GM21825 (cell line): ENCODE data around the gene BOLA3.
"Not testable (repeated sequence)": the region's sequence is repeated elsewhere in the genome, so short reads cannot be mapped to it uniquely, and the experiment has no call there.

Experiments used
- ATAC-seq: cut with Tn5 transposase; IDR thresholded peaks from one replicate; pipeline ENCODE4 v1.9.1; 2021; ENCODE audit warnings: mild to moderate bottlenecking, moderate library complexity; ENCODE audit not compliant: unreplicated experiment

The BOLA3 gene

GRCh38 chr2:74105413-74105812, 42.3 kb downstream of the BOLA3 start:
- no peak for ATAC-seq

- no peak for ATAC-seq
Observed at GRCh38 chr2:74104839-74105238, 42.9 kb downstream of the BOLA3 start.

GRCh38 chr2:74103763-74104162, 43.9 kb downstream of the BOLA3 start:
- no peak for ATAC-seq

GRCh38 chr2:74102516-74102915, 45.2 kb downstream of the BOLA3 start:
- no peak for ATAC-seq

DNA sequence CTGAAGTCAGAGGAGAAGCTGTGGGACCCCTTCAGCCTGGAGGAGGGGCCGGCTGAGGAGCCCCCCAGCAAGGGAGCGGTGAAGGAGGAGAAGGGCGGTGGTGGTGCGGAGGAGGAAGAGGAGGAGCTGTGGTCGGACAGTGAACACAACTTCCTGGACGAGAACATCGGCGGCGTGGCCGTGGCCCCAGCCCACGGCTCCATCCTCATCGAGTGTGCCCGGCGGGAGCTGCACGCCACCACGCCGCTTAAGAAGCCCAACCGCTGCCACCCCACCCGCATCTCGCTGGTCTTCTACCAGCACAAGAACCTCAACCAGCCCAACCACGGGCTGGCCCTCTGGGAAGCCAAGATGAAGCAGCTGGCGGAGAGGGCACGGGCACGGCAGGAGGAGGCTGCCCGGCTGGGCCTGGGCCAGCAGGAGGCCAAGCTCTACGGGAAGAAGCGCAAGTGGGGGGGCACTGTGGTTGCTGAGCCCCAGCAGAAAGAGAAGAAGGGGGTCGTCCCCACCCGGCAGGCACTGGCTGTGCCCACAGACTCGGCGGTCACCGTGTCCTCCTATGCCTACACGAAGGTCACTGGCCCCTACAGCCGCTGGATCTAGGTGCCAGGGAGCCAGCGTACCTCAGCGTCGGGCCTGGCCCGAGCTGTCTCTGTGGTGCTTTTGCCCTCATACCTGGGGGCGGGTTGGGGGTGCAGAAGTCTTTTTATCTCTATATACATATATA, 46.0 kb downstream of the BOLA3 start:
- ATAC-seq, result no peak

DNA sequence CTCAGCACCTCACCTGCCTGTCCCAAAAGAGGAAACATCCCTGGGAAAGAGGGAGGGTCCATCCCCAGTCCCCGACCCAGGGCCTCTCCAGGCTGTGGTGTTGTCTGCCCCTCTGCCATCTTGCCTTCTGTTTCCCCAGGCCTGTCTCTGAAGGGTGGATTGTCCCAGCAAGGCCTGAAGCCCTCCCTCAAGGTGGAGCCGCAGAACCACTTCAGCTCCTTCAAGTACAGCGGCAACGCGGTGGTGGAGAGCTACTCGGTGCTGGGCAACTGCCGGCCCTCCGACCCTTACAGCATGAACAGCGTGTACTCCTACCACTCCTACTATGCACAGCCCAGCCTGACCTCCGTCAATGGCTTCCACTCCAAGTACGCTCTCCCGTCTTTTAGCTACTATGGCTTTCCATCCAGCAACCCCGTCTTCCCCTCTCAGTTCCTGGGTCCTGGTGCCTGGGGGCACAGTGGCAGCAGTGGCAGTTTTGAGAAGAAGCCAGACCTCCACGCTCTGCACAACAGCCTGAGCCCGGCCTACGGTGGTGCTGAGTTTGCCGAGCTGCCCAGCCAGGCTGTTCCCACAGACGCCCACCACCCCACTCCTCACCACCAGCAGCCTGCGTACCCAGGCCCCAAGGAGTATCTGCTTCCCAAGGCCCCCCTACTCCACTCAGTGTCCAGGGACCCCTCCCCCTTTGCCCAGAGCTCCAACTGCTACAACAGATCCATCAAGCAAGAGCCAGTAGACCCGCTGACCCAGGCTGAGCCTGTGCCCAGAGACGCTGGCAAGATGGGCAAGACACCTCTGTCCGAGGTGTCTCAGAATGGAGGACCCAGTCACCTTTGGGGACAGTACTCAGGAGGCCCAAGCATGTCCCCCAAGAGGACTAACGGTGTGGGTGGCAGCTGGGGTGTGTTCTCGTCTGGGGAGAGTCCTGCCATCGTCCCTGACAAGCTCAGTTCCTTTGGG, 47.2 kb downstream of the BOLA3 start:
- no peak for ATAC-seq

GRCh38 chr2:74099835-74100234, 47.9 kb downstream of the BOLA3 start:
- no peak for ATAC-seq

DNA sequence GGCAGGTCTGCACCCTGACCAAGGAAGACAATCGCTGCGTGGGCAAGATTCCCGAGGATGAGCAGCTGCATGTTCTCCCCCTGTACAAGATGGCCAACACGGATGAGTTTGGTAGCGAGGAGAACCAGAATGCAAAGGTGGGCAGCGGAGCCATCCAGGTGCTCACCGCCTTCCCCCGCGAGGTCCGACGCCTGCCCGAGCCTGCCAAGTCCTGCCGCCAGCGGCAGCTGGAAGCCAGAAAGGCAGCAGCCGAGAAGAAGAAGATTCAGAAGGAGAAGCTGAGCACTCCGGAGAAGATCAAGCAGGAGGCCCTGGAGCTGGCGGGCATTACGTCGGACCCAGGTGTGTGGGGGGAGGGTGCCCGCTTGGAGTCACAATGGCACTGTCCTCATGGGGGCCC, 48.4 kb downstream of the BOLA3 start:
- no peak for ATAC-seq

GRCh38 chr2:74097574-74097973, 50.1 kb downstream of the BOLA3 start:
- no peak for ATAC-seq

DNA sequence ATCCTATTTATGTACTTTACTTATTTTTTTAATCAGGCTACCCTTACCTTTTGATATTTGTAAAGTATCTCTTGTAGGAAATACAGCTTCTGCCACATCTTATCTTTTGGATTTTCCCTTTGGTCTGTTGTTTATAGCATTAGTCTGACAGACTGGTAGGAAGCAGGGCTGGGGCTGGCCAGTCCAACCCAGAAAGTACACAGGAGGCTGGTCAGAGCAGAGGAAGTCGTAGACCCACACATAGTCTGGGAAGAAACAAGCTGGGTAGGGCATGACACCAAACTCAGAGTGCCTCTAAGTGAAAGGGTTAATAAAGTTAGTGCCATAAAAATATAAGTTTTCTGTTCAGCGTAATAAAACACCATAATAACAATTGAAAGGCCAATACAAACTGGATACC, 51.7 kb downstream of the BOLA3 start:
- no peak for ATAC-seq

- ATAC-seq, result no peak
Observed at GRCh38 chr2:74095632-74096031, 52.1 kb downstream of the BOLA3 start.

GRCh38 chr2:74094291-74094690, 53.4 kb downstream of the BOLA3 start:
- no peak for ATAC-seq

GRCh38 chr2:74093840-74094239, 53.9 kb downstream of the BOLA3 start:
- ATAC-seq, result no peak

- no peak for ATAC-seq
Observed at GRCh38 chr2:74093426-74093825, 54.3 kb downstream of the BOLA3 start.

- no peak for ATAC-seq
Observed at GRCh38 chr2:74092275-74092674, 55.4 kb downstream of the BOLA3 start.

DNA sequence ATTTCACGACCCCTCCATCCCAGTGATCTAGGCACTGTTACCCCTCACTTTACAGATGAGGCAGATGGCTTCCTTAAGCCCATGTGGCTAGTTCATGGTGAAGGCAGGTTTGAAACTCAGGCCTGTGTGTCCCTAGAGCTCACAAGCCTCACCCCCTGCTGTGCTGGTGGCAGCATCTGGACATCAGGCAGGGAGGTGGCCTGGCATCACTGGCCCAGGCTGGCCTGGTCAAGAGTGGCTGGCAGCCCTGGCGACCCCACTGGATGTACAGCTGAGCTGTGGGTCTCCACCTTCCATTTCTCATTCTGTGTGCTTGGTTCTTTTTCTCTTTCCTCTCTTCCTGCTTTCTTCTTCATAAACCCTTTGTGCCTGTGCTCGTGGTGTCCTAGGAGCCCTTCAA, 56.3 kb downstream of the BOLA3 start:
- no peak for ATAC-seq

GRCh38 chr2:74089816-74090745, 57.6 kb downstream of the BOLA3 start:
- ATAC-seq, result no peak

DNA sequence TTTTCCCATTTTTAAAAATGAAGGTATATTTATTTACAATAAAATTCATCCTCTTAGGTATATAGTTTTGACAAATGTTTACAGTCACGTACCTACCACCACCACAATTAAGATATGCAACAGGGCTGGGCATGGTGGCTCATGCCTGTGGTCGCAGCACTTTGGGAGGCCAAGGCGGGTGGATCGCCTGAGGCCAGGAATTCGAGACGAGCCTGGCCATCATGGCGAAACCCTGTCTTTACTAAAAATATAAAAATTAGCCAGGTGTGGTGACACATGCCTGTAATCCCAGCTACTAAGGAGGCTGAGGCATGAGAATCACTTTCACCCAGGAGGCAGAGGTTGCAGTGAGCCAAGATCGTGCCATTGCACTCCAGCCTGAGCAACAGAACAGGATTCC, 59.0 kb downstream of the BOLA3 start:
- ATAC-seq, result not testable (repeated sequence)

DNA sequence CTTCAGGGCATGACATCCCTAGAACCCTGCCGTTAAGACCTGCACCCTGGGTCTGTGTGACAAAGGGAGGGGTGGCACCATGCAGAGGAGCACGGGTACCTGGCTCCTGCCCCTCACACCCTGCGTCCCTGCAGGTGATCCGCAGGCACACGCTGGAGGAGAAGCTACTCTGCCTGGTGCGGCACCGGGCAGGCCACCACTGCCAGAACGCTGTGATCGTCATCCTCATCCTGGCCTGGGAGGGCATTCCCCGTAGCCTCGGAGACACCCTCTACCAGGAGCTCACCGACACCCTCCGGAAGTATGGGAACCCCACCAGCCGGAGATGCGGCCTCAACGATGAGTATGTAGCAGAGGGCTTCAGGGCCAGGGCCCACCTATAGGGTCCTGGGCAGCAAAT, 60.0 kb downstream of the BOLA3 start:
- ATAC-seq, result no peak

DNA sequence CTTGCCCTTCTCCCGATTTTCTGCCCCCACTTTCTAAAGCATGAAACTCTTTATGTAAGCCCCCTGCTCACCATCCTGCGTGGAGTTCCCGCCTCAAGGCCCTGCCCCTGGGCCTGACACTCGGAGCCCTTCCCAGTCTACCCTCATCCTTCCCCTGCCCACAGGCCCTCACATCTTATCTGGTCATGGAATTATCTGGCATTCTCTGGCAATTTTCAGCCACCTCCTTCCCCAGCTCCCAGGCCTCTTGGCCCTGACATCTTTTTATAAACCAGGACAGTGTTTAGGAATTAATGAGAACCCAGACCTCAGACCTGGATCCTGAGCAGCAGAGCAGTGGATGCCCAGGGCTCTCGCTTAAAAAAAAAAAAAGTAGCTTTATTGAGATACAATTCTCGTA, 61.7 kb downstream of the BOLA3 start:
- no peak for ATAC-seq
